ENCODE measurements around the gene TTLL9. TPM values are rescaled to one million over a fixed set of nuclear protein-coding genes. Genes with fewer than 3 reads are reported as not detected.

The TTLL9 gene
- total RNA-seq, 6 experiments from 2014 or later, result not detected

DNA sequence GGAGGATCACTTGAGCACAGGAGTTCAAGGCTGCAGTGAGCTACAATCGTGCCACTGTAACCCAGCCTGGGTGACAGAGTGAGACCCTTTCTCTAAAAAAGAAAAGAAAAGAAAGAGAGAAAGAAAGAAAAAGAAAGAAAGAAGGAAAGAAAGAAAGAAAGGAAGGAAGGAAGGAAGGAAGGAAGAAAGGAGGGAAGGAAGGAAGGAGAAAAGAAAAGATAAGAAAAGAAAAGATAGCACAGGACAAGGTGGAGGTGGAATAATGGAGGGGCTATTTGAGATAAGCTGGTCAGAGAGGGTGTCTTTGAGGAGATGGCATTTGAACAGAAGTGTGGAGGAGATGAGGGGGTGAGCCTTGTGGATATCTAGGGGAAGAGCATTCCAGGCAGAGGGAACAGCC, 84.1 kb downstream of the TTLL9 start:
- TF ChIP-seq POLR2A (IDR thresholded peaks at IDR 0.05) (no peak), CTCF (IDR thresholded peaks at IDR 0.05) (no peak)
- intact Hi-C loops (cut with DNase I), result loop anchor here (5.0 kb wide), 1 partner anchor 102 kb away; no protein-coding TSS in a partner anchor
- H3K4me3 ChIP-seq, result no peak overlapping the region
- peaks cover 0 to 11% (median 3%) of the 10 kb centered on the region in 4 donors for H3K4me1 ChIP-seq
- no peaks in the 10 kb centered on the region for H3K27me3 ChIP-seq
- no peaks in the 10 kb centered on the region for H3K9me3 ChIP-seq
- ATAC-seq (no peak), DNase-seq (no peak)
- 30% methylated on average over 1 of the region's 1 CpG for WGBS (ENCODE audit: insufficient coverage, low coverage, low lambda C conversion rate, missing lambda C conversion rate)
- H3K27ac ChIP-seq, result no peak overlapping the region
- H3K36me3 ChIP-seq, result peaks cover 0 to 4% (median 0%) of the 10 kb centered on the region in 4 donors

DNA sequence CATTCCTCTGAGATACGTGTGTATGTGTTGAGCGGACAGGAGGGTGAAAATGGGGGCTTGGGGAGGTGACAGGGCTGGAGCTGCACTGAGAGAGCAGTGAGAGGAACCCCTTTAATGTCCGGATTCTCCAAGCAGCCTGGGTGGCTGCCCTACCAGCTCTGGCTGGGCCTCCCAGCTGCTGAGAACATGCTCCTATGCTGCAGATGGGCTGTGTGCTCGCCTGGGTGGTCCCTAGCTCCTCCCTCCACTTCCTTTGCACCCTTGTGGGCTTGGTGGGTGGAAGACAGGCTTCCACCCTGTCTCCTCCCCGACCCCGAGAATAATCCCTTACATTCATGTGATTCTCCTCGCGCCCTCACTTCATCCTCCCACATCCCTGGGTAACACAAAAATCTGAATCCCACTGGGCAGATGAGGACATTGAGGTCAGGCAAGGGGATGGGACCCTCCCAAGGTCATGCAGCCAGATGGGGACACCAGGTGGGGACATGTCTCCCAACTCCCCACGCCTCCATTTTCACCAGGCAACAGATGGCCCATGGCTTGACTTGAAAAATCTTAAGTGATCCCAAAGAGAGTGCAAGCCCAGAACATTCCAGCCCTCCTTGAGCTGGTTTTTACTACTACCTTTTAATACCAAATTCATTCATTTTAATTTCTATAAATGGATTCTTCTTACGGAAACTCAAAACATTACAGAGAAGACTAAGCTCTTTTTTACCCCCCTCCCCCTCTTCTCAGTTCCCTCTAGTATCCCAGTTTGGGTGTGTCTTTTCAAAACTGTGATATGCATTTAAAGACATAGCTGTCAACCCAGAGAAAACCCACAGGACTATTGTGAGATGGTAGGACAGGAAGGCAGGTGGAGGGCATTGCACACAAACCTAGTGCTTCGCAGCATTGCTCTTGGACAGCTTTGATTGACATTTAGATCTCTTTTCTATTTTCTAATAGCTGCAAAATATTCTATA, 86.4 kb downstream of the TTLL9 start:
- 47% methylated on average over 7 of the region's 11 CpGs for WGBS (ENCODE audit: insufficient coverage, low coverage, low lambda C conversion rate, missing lambda C conversion rate)
- intact Hi-C loops (cut with DNase I), result no loop called here
- H3K27me3 ChIP-seq, result no peaks in the 10 kb centered on the region

DNA sequence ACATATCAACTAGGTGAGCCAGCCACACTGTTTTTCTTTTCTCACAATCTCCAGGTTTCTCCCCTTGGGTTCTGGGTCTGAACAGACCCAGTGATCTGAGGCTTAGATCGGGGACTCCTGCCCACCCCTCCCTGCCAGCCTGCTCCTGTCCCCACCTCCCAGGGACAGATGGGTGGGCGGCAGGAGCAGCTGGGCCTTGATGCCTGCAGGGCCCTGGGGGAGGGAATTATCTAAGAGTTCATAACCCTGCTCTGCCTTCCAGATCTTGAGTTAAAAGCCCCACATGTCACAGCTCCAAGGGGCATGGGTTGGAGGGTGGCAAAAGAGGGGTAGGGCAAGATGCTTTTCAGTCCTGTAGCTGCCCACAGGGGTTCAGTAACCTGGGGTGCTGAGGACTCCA, 92.3 kb downstream of the TTLL9 start:
- Histone ChIP-seq H3K36me3 (no peaks in the 10 kb centered on the region), H3K4me1 (no peaks in the 10 kb centered on the region), H3K4me3 (no peak overlapping the region), H3K27ac (no peak overlapping the region), H3K9me3 (no peaks in the 10 kb centered on the region), H3K27me3 (no peaks in the 10 kb centered on the region)
- intact Hi-C loops (cut with DNase I), result no loop called here
- ATAC-seq (no peak), DNase-seq (no peak)
- no CpG with 5 or more reads among the region's 2 CpGs for WGBS (ENCODE audit: insufficient coverage, low coverage, low lambda C conversion rate, missing lambda C conversion rate)
- TF ChIP-seq POLR2A (IDR thresholded peaks at IDR 0.05), result no peak
- TF ChIP-seq CTCF (IDR thresholded peaks at IDR 0.05), result no peak

More for the DNA sequence above, 86.4 kb downstream of the TTLL9 start:
- no peaks in the 10 kb centered on the region for H3K4me1 ChIP-seq
- DNase-seq (no peak), ATAC-seq (no peak)
- H3K36me3 ChIP-seq, result no peaks in the 10 kb centered on the region
- no peaks in the 10 kb centered on the region for H3K9me3 ChIP-seq
- H3K4me3 ChIP-seq, result no peak overlapping the region
- H3K27ac ChIP-seq, result no peak overlapping the region
- TF ChIP-seq POLR2A (IDR thresholded peaks at IDR 0.05) (no peak), CTCF (IDR thresholded peaks at IDR 0.05) (no peak)

GRCh38 chr20:31963889-31964288, 93.5 kb downstream of the TTLL9 start:
- DNase-seq (no peak), ATAC-seq (no peak)
- no peaks in the 10 kb centered on the region for H3K36me3 ChIP-seq
- no peak for TF ChIP-seq POLR2A (IDR thresholded peaks at IDR 0.05)
- TF ChIP-seq CTCF (IDR thresholded peaks at IDR 0.05), result no peak
- no peaks in the 10 kb centered on the region for H3K27me3 ChIP-seq
- no peaks in the 10 kb centered on the region for H3K9me3 ChIP-seq
- no peak overlapping the region for H3K4me3 ChIP-seq
- 59% methylated on average over 5 of the region's 6 CpGs for WGBS (ENCODE audit: insufficient coverage, low coverage, low lambda C conversion rate, missing lambda C conversion rate)
- H3K27ac ChIP-seq, result no peak overlapping the region
- intact Hi-C loops (cut with DNase I), result no loop called here
- no peaks in the 10 kb centered on the region for H3K4me1 ChIP-seq

All from right lobe of liver (tissue), 6 donors.